Measurements from ENCODE around the gene SLC26A6. TPM values are rescaled to one million over a fixed set of nuclear protein-coding genes. Genes with fewer than 3 reads are reported as not detected.

SLC26A6 gene
- polyA plus RNA-seq, 1 donor from 2014 or later, result 23.6 TPM

DNA sequence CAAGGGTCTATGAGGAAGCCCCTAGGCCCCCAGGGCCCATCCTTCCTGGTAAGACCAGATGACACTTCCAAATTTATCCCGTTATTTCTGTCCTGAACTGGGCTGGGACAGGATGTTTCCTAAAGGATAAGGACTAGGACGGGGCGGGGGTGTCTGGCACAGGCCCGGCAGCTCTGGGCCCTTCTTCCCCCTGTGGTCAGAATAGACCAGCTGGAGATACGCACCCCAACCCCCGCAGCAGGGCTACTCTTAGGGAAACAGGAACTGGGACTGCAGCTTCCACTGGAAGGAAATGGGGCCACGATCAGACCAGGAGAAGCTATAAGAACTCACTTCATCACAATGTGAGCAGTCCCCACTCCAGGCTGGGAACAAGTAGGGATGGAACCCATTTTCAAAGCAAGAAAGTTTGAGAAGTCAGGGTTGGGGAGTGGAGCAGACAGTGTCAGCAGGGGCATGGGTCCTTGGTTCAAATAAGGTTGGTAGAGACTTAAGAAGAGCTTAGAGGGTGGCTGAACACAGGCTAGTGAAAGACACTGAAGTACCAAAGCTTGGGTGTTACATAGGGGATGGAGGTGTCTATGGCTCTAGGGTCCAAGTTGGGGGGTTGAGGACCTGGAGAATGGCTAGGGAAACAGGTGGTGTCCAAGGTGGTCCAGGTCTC lies 49.4 kb upstream of the SLC26A6 start:
- Histone ChIP-seq H3K4me3 (ENCODE audit: low read length) (peak overlapping the region; percentile 92), H3K27me3 (ENCODE audit: insufficient read depth, low read depth, low read length) (no peaks in the 10 kb centered on the region), H3K4me2 (ENCODE audit: low read length) (peak overlapping the region; percentile 81), H3K36me3 (ENCODE audit: insufficient read depth, low read length) (peaks cover 10% of the 10 kb centered on the region), H3K9me2 (ENCODE audit: insufficient read depth, low read length) (no peaks in the 10 kb centered on the region), H3K9ac (ENCODE audit: low read length) (no peak overlapping the region), H4K20me1 (ENCODE audit: insufficient read depth) (peaks cover 16% of the 10 kb centered on the region), H2AFZ (ENCODE audit: low read depth, low read length) (no peak overlapping the region), H3K9me3 (ENCODE audit: low read length) (no peaks in the 10 kb centered on the region), H3K27ac (ENCODE audit: low read length) (no peak overlapping the region), H3F3A (ENCODE audit: insufficient read depth, low read length, poor library complexity, severe bottlenecking) (no peaks in the 10 kb centered on the region), H3K79me2 (replicated peaks; ENCODE audit: insufficient read depth, low read length) (peaks cover 11% of the 10 kb centered on the region)
- TF ChIP-seq TAF1 (IDR thresholded peaks at IDR 0.05; ENCODE audit: low read depth), result no peak
- TF ChIP-seq EZH2 (IDR thresholded peaks at IDR 0.05; ENCODE audit: borderline replicate concordance, insufficient read depth, low read length, poor library complexity, severe bottlenecking), result no peak
- TF ChIP-seq POLR2AphosphoS5 (IDR thresholded peaks at IDR 0.05), result no peak
- no peak for TF ChIP-seq SMC3 (conservative IDR thresholded peaks at IDR 0.05; ENCODE audit: poor library complexity)
- TF ChIP-seq EP300 (conservative IDR thresholded peaks at IDR 0.05; ENCODE audit: poor library complexity, severe bottlenecking), result no peak
- TF ChIP-seq, protein P1, sequence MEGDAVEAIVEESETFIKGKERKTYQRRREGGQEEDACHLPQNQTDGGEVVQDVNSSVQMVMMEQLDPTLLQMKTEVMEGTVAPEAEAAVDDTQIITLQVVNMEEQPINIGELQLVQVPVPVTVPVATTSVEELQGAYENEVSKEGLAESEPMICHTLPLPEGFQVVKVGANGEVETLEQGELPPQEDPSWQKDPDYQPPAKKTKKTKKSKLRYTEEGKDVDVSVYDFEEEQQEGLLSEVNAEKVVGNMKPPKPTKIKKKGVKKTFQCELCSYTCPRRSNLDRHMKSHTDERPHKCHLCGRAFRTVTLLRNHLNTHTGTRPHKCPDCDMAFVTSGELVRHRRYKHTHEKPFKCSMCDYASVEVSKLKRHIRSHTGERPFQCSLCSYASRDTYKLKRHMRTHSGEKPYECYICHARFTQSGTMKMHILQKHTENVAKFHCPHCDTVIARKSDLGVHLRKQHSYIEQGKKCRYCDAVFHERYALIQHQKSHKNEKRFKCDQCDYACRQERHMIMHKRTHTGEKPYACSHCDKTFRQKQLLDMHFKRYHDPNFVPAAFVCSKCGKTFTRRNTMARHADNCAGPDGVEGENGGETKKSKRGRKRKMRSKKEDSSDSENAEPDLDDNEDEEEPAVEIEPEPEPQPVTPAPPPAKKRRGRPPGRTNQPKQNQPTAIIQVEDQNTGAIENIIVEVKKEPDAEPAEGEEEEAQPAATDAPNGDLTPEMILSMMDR (IDR thresholded peaks at IDR 0.05; ENCODE audit: poor library complexity, severe bottlenecking), result no peak
- no peak for TF ChIP-seq MXI1 (conservative IDR thresholded peaks at IDR 0.05; ENCODE audit: poor library complexity, severe bottlenecking)
- TF ChIP-seq RAD21 (conservative IDR thresholded peaks at IDR 0.05), result no peak
- TF ChIP-seq, protein P2, sequence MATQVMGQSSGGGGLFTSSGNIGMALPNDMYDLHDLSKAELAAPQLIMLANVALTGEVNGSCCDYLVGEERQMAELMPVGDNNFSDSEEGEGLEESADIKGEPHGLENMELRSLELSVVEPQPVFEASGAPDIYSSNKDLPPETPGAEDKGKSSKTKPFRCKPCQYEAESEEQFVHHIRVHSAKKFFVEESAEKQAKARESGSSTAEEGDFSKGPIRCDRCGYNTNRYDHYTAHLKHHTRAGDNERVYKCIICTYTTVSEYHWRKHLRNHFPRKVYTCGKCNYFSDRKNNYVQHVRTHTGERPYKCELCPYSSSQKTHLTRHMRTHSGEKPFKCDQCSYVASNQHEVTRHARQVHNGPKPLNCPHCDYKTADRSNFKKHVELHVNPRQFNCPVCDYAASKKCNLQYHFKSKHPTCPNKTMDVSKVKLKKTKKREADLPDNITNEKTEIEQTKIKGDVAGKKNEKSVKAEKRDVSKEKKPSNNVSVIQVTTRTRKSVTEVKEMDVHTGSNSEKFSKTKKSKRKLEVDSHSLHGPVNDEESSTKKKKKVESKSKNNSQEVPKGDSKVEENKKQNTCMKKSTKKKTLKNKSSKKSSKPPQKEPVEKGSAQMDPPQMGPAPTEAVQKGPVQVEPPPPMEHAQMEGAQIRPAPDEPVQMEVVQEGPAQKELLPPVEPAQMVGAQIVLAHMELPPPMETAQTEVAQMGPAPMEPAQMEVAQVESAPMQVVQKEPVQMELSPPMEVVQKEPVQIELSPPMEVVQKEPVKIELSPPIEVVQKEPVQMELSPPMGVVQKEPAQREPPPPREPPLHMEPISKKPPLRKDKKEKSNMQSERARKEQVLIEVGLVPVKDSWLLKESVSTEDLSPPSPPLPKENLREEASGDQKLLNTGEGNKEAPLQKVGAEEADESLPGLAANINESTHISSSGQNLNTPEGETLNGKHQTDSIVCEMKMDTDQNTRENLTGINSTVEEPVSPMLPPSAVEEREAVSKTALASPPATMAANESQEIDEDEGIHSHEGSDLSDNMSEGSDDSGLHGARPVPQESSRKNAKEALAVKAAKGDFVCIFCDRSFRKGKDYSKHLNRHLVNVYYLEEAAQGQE (IDR thresholded peaks at IDR 0.05; ENCODE audit: borderline replicate concordance), result no peak

DNA sequence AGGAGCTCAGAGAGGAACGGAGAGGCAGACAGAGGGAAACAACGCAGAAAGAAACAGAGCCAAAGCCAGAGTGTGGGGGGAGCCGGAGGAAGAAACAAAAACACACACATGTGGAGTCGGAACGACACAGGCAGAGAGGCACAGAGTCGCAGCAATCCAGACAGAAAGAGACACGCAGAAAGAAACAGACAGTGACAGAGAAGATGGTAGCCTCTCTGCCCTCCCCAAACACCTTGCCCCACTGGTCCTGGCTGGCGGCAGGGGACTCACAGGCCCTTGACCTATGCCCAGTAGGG lies 48.7 kb upstream of the SLC26A6 start:
- Histone ChIP-seq H3K4me3 (ENCODE audit: low read length) (peak overlapping the region; percentile 92), H3K36me3 (ENCODE audit: insufficient read depth, low read length) (peaks cover 10% of the 10 kb centered on the region), H2AFZ (ENCODE audit: low read depth, low read length) (no peak overlapping the region), H3K9me2 (ENCODE audit: insufficient read depth, low read length) (no peaks in the 10 kb centered on the region), H3K9me3 (ENCODE audit: low read length) (no peaks in the 10 kb centered on the region), H4K20me1 (ENCODE audit: insufficient read depth) (peaks cover 16% of the 10 kb centered on the region), H3K79me2 (replicated peaks; ENCODE audit: insufficient read depth, low read length) (peaks cover 11% of the 10 kb centered on the region), H3K4me2 (ENCODE audit: low read length) (peak overlapping the region; percentile 81), H3K9ac (ENCODE audit: low read length) (peak overlapping the region; percentile 5), H3K27ac (ENCODE audit: low read length) (no peak overlapping the region), H3F3A (ENCODE audit: insufficient read depth, low read length, poor library complexity, severe bottlenecking) (no peaks in the 10 kb centered on the region), H3K27me3 (ENCODE audit: insufficient read depth, low read depth, low read length) (no peaks in the 10 kb centered on the region)
- no peak for TF ChIP-seq MXI1 (conservative IDR thresholded peaks at IDR 0.05; ENCODE audit: poor library complexity, severe bottlenecking)
- no peak for TF ChIP-seq TAF1 (IDR thresholded peaks at IDR 0.05; ENCODE audit: low read depth)
- TF ChIP-seq SMC3 (conservative IDR thresholded peaks at IDR 0.05; ENCODE audit: poor library complexity), result no peak
- TF ChIP-seq, protein P1 (IDR thresholded peaks at IDR 0.05; ENCODE audit: poor library complexity, severe bottlenecking), result no peak
- TF ChIP-seq EP300 (conservative IDR thresholded peaks at IDR 0.05; ENCODE audit: poor library complexity, severe bottlenecking), result no peak
- no peak for TF ChIP-seq RAD21 (conservative IDR thresholded peaks at IDR 0.05)
- TF ChIP-seq, protein P2 (IDR thresholded peaks at IDR 0.05; ENCODE audit: borderline replicate concordance), result no peak
- TF ChIP-seq POLR2AphosphoS5 (IDR thresholded peaks at IDR 0.05), result no peak
- no peak for TF ChIP-seq EZH2 (IDR thresholded peaks at IDR 0.05; ENCODE audit: borderline replicate concordance, insufficient read depth, low read length, poor library complexity, severe bottlenecking)
